HCT116 (cell line): ENCODE data around the gene HMGB3. TPM values are rescaled to one million over a fixed set of nuclear protein-coding genes. Genes with fewer than 3 reads are reported as not detected.
A peak's percentile ranks its signal among the peaks of the same experiment; 100 is the strongest.

Experiments
- ATAC-seq: fragments of 200-7000 bp; cut with Tn5 transposase; 2 replicates; pipeline ENCODE4 v1.9.1; 2020; ENCODE audit warnings: mild to moderate bottlenecking, moderate library complexity
- BruUV-seq: library from RNA; stranded (reverse); fragments of 400-500 nt; replicated peaks from 2 replicates; lab custom pipeline; 2021; lab: Mats Ljungman, UMichigan
- CTCF ChIA-PET: fragments of 300-600 bp; sonication (Branson Sonifier 250); formaldehyde crosslinking; loops from one replicate; lab custom pipeline; 2021; ENCODE audit warnings: antibody characterized with exemption; lab: Charles Lee
- POLR2A ChIA-PET: fragments of 300-600, 350-600 bp; sonication (Branson Sonifier 250); formaldehyde crosslinking; loops from one replicate; lab custom pipeline; 2021; ENCODE audit warnings: antibody characterized with exemption; lab: Charles Lee
- RAD21 ChIA-PET, 2 experiments: fragments of 300-600 bp; sonication (Branson Sonifier 250); formaldehyde crosslinking; loops; one replicate each; lab custom pipeline; 2023; ENCODE audit warnings: low total read pairs in 2 of 2; ENCODE audit not compliant: uncharacterized antibody in 2 of 2, unreplicated experiment in 2 of 2, low non-redundant PET in 1 of 2; lab: Charles Lee
- DNase-seq: peaks from one replicate; pipeline ENCODE4 v3.0.0-alpha.2; 2010; ENCODE audit warnings: low read depth, low spot score
- H2AFZ ChIP-seq: fragments of 200-600 bp; shearing (Covaris generic), sonication (generic); 2 replicates; pipeline ENCODE4 v1.6.1; 2017; ENCODE audit warnings: low read depth, mixed run types, mixed read lengths, antibody characterized with exemption, low read length; ENCODE audit not compliant: poor library complexity, severe bottlenecking
- H3K27ac ChIP-seq: 2 replicates; pipeline ENCODE4 v1.5.1; 2012; ENCODE audit warnings: low read depth, low read length
- H3K27me3 ChIP-seq: fragments of 200-600 bp; sonication (generic); 2 replicates; pipeline ENCODE4 v1.6.1; 2016; ENCODE audit warnings: mixed run types, low read length, mixed read lengths; ENCODE audit not compliant: insufficient read depth
- H3K36me3 ChIP-seq, 2 experiments: fragments of 200-500 bp in 1 of 2; fragments of 200-600 bp in 1 of 2; sonication (Bioruptor generic) in 1 of 2; sonication (generic) in 1 of 2; 2 replicates each; pipeline versions ENCODE4 v1.5.1 to v1.6.1; 2014 to 2016; ENCODE audit warnings: low read length in 2 of 2, inconsistent platforms in 1 of 2, mixed read lengths in 1 of 2, mixed run types in 1 of 2; ENCODE audit not compliant: insufficient read depth in 2 of 2, control insufficient read depth in 1 of 2
- H3K4me1 ChIP-seq, 2 experiments: fragments of 200-600 bp in 1 of 2; sonication (generic) in 1 of 2; 2 replicates each; pipeline versions ENCODE4 v1.5.1 to v1.6.1; 2012 to 2017; ENCODE audit warnings: low read length in 2 of 2, inconsistent platforms in 1 of 2, mild to moderate bottlenecking in 1 of 2, mixed read lengths in 1 of 2, mixed run types in 1 of 2, moderate library complexity in 1 of 2; ENCODE audit not compliant: insufficient read depth in 2 of 2, control insufficient read depth in 1 of 2
- H3K4me2 ChIP-seq: fragments of 200-600 bp; sonication (generic); 2 replicates; pipeline ENCODE4 v1.6.1; 2017; ENCODE audit warnings: mixed run types, low read length, mixed read lengths
- H3K4me3 ChIP-seq, 2 experiments: fragments of 200-600 bp in 1 of 2; sonication (generic) in 1 of 2; replicated peaks in 1 of 2; 2 replicates each; pipeline ENCODE4 v1.5.1; 2011 to 2016; ENCODE audit warnings: low read length in 2 of 2, control low read depth in 1 of 2, low read depth in 1 of 2, mild to moderate bottlenecking in 1 of 2, mixed read lengths in 1 of 2, mixed run types in 1 of 2
- H3K79me2 ChIP-seq: fragments of 200-600 bp; sonication (generic); 2 replicates; pipeline ENCODE4 v1.6.1; 2017; ENCODE audit warnings: mild to moderate bottlenecking, mixed run types, low read length, moderate library complexity, mixed read lengths; ENCODE audit not compliant: insufficient read depth
- H3K9ac ChIP-seq: fragments of 200-600 bp; sonication (generic); 2 replicates; pipeline ENCODE4 v1.6.1; 2016; ENCODE audit warnings: low read length, mixed read lengths
- H3K9me2 ChIP-seq: fragments of 200-600 bp; sonication (generic), shearing (Covaris generic); 2 replicates; pipeline ENCODE4 v1.6.1; 2017; ENCODE audit warnings: mixed run types, mild to moderate bottlenecking, moderate library complexity; ENCODE audit not compliant: insufficient read depth
- H3K9me3 ChIP-seq, 2 experiments: fragments of 200-500 bp in 1 of 2; fragments of 200-600 bp in 1 of 2; sonication (Bioruptor generic) in 1 of 2; sonication (generic) in 1 of 2; 2 replicates each; pipeline ENCODE4 v1.6.1; 2014 to 2017; ENCODE audit warnings: low read length in 2 of 2, mixed read lengths in 2 of 2, inconsistent platforms in 1 of 2, low read depth in 1 of 2, mild to moderate bottlenecking in 1 of 2, mixed run types in 1 of 2, moderate library complexity in 1 of 2; ENCODE audit not compliant: control insufficient read depth in 1 of 2, insufficient read depth in 1 of 2
- H4K20me1 ChIP-seq: fragments of 200-600 bp; sonication (generic), shearing (Covaris generic); 2 replicates; pipeline ENCODE4 v1.6.1; 2017; ENCODE audit warnings: mixed run types, mild to moderate bottlenecking, moderate library complexity; ENCODE audit not compliant: insufficient read depth
- ELF1 ChIP-seq: IDR thresholded peaks from 2 replicates; pipeline ENCODE4 v1.6.1; 2012; ENCODE audit warnings: low read depth, borderline replicate concordance
- FOSL1 ChIP-seq: IDR thresholded peaks from 2 replicates; pipeline ENCODE4 v1.6.1; 2012; ENCODE audit warnings: low read depth
- JUND ChIP-seq: IDR thresholded peaks from 2 replicates; pipeline ENCODE4 v1.6.1; 2012
- SP1 ChIP-seq: IDR thresholded peaks from 2 replicates; pipeline ENCODE4 v1.6.1; 2012; ENCODE audit warnings: low read depth
- TCF7L2 ChIP-seq: IDR thresholded peaks from 2 replicates; pipeline ENCODE4 v1.7.0; 2011; ENCODE audit warnings: borderline replicate concordance, inconsistent platforms; ENCODE audit not compliant: insufficient read depth, insufficient read length; ENCODE audit errors: extremely low read depth
- ZNF274 ChIP-seq: fragments of 200-500 bp; sonication (Bioruptor generic); IDR thresholded peaks from 2 replicates; pipeline ENCODE4 v1.6.1; 2014; ENCODE audit warnings: mild to moderate bottlenecking, low read depth, low read length, inconsistent platforms
- intact Hi-C: fragments of 100-400 bp; cut with micrococcal nuclease; formaldehyde crosslinking; loops from 2 replicates; pipeline ENCODE4 v1.10.0; 2022
- total RNA-seq: library from RNA; stranded (reverse); gene quantifications from one replicate; pipeline ENCODE4 v1.2.1, GENCODE V29; 2021; ENCODE audit not compliant: unreplicated experiment
- TF ChIP-seq, protein P1 (sequence below): IDR thresholded peaks from 2 replicates; pipeline ENCODE4 v1.6.1; 2011; ENCODE audit warnings: mild to moderate bottlenecking, low read length, moderate library complexity; ENCODE audit not compliant: insufficient replicate concordance; ENCODE audit errors: extremely low read depth

HMGB3 gene
- total RNA-seq, 1 experiment from 2014 or later, result 116 TPM

GRCh38 chrX:151031391-151031975 lies 48.3 kb downstream of the HMGB3 start:
- no peak overlapping the region for H3K4me2 ChIP-seq
- DNase-seq, result no peak
- no peaks in the 10 kb centered on the region for H3K27me3 ChIP-seq
- no peaks in the 10 kb centered on the region for H3K9me2 ChIP-seq
- no peaks in the 10 kb centered on the region for H3K9me3 ChIP-seq
- no peaks in the 10 kb centered on the region for H4K20me1 ChIP-seq
- no peak overlapping the region for H2AFZ ChIP-seq
- H3K27ac ChIP-seq, result no peak overlapping the region
- RAD21 ChIA-PET, result no interaction called here
- intact Hi-C loops, result no loop called here
- H3K79me2 ChIP-seq, result no peaks in the 10 kb centered on the region
- no TSS peak for BruUV-seq
- TF ChIP-seq TCF7L2, result no peak
- TF ChIP-seq, protein P1, sequence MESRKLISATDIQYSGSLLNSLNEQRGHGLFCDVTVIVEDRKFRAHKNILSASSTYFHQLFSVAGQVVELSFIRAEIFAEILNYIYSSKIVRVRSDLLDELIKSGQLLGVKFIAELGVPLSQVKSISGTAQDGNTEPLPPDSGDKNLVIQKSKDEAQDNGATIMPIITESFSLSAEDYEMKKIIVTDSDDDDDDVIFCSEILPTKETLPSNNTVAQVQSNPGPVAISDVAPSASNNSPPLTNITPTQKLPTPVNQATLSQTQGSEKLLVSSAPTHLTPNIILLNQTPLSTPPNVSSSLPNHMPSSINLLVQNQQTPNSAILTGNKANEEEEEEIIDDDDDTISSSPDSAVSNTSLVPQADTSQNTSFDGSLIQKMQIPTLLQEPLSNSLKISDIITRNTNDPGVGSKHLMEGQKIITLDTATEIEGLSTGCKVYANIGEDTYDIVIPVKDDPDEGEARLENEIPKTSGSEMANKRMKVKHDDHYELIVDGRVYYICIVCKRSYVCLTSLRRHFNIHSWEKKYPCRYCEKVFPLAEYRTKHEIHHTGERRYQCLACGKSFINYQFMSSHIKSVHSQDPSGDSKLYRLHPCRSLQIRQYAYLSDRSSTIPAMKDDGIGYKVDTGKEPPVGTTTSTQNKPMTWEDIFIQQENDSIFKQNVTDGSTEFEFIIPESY, result no peak
- H3K9ac ChIP-seq, result no peak overlapping the region
- H3K4me3 ChIP-seq, result no peak overlapping the region
- POLR2A ChIA-PET, result no interaction called here
- H3K4me1 ChIP-seq, result no peaks in the 10 kb centered on the region
- no peak for ATAC-seq
- no peaks in the 10 kb centered on the region for H3K36me3 ChIP-seq
- CTCF ChIA-PET, result no interaction called here

- no peaks in the 10 kb centered on the region for H4K20me1 ChIP-seq
- TF ChIP-seq JUND, result no peak
- TF ChIP-seq FOSL1, result no peak
- no peak for TF ChIP-seq ELF1
- TF ChIP-seq, protein P1, result no peak
- no peak for TF ChIP-seq ZNF274
- TF ChIP-seq SP1, result no peak
- ATAC-seq, result peak; percentile 50; the same call in 1 of the 2 replicates
- no peaks in the 10 kb centered on the region for H3K9me2 ChIP-seq
- H3K9me3 ChIP-seq, result no peaks in the 10 kb centered on the region
- no peak overlapping the region for H3K9ac ChIP-seq
- H3K4me2 ChIP-seq, result no peak overlapping the region
- no peaks in the 10 kb centered on the region for H3K79me2 ChIP-seq
- no peaks in the 10 kb centered on the region for H3K36me3 ChIP-seq
- DNase-seq, result no peak
- no peaks in the 10 kb centered on the region for H3K4me1 ChIP-seq
- no peak overlapping the region for H2AFZ ChIP-seq
- BruUV-seq, result no TSS peak
- ChIA-PET RAD21 (no interaction called here), CTCF (no interaction called here), POLR2A (no interaction called here)
- no peak overlapping the region for H3K27ac ChIP-seq
- H3K4me3 ChIP-seq, result no peak overlapping the region
- intact Hi-C loops, result no loop called here
- no peaks in the 10 kb centered on the region for H3K27me3 ChIP-seq
These were observed 56.2 kb downstream of the HMGB3 start for GRCh38 chrX:151039351-151039750.
